ENCODE measurements around the gene DSP.

Gene DSP

DNA sequence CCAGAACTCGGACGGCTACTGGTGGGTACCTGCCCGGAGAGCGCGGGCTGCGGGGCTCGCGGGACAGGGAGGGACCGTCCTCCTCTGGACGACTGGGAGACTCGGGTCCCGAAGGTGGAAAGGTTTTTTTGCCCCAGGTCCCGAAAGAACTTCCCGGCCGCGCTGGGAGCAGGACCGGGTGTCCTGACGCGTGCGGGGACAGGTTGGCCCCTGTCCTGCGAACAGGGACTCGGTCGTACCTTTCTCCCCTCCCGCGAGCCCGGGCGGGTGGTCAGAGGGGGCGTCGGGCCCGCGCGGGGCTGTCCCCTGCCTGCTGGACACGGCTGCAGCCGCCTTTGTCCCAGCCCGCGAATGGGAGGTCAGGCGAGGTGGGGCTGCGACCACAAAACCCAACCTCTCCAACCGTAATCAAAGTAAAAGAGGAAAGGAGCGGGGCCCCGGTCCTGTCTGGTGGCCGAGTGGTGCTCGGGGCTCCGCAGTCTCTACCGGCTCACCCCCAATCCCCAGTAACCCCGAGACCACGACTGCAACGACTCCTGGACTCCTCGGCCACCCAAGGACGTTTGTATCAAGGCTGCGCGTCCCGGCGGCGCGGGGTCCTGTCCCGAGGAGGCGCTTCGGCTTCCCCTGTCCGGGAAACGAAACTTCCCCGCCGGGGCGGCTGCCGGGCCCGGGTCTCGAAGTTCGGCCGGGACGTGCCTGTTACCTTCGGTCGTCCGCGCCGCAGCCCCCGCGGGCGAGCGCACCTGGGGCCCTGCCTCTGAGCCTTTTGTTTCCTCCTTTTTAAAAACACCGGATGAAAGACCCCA lies 798 bp downstream of the DSP start:
- DNase-seq (ENCODE audit: low read depth in 2 of 2) = no peak
- no peak for TF ChIP-seq CTCF (IDR thresholded peaks at IDR 0.05; ENCODE audit: low read depth, low read length)
- H3K4me3 ChIP-seq (replicated peaks in 1 of 2; ENCODE audit: low read depth in 2 of 2, low read length in 2 of 2) = peak overlapping the region; percentile 59 to 67

GRCh38 chr6:7542874-7543624 lies 1.6 kb downstream of the DSP start:
- DNase-seq (ENCODE audit: low read depth in 2 of 2) = peak; percentile 53 to 56
- H3K4me3 ChIP-seq (replicated peaks in 1 of 2; ENCODE audit: low read depth in 2 of 2, low read length in 2 of 2) = peak overlapping the region; percentile 59 to 67

GRCh38 chr6:7543789-7544424 lies 2.4 kb downstream of the DSP start:
- DNase-seq (ENCODE audit: low read depth in 2 of 2) = no peak
- no peak for TF ChIP-seq CTCF (IDR thresholded peaks at IDR 0.05; ENCODE audit: low read depth, low read length)
- H3K4me3 ChIP-seq (replicated peaks in 1 of 2; ENCODE audit: low read depth in 2 of 2, low read length in 2 of 2) = peak overlapping the region in 1 of 2 donors; percentile 1

More at GRCh38 chr6:7542874-7543624, 1.6 kb downstream of the DSP start:
- no peak for TF ChIP-seq CTCF (IDR thresholded peaks at IDR 0.05; ENCODE audit: low read depth, low read length)

GRCh38 chr6:7544597-7544996 lies 3.1 kb downstream of the DSP start:
- no peak for TF ChIP-seq CTCF (IDR thresholded peaks at IDR 0.05; ENCODE audit: low read depth, low read length)
- DNase-seq (ENCODE audit: low read depth in 2 of 2) = no peak
- H3K4me3 ChIP-seq (replicated peaks in 1 of 2; ENCODE audit: low read depth in 2 of 2, low read length in 2 of 2) = no peak overlapping the region

DNA sequence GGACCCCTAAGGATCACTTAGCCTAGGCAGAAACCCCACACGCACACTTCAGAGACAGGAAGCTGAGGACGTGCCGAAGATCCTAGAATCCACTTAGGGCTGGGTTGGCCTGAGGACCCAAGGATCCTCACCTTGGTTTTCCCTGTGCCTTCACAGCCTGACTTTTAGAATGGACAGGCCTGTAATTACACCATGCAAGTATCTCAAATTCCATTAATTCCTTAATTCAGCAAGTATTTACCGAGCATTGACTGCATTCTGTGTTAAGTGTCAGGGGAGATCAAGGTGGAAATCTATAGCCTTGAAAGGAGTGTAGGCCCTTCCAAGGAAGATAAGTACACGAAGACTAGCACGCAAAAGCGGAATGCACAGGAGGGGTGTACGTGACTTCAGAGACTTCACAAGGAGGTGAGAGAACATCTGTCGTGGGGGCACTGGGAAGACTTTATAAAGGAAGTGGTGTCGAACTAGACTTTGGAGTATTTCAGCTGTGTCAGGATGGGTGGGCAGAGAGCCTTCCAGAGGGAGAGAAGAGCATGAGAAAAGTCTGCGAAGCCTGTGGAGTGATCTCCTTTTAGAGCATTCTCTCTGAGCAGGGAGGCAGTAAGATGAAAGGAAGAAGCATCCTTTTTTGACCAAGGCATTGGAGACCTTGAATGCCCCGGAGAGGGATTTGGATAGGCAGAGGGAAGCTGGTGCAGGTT lies 4.0 kb downstream of the DSP start:
- H3K4me3 ChIP-seq (replicated peaks in 1 of 2; ENCODE audit: low read depth in 2 of 2, low read length in 2 of 2) = no peak overlapping the region
- no peak for TF ChIP-seq CTCF (IDR thresholded peaks at IDR 0.05; ENCODE audit: low read depth, low read length)

DNA sequence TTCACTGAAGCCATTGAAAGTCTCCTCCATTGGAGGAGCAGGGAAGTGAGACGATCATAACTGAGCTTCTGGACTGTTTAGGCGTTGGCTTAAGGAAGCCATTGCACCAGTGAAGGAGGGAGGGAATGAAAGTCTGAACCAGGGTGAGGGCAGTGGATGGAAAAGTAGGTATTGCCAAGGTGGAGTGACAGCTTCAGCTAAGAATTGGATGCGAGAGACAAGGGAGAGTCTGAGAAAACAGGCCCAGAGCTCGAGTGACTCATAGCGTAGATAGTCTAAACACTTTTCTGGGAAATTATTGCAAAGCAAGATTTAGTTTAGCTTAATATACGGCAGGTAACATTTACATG lies 4.5 kb downstream of the DSP start:
- H3K4me3 ChIP-seq (replicated peaks in 1 of 2; ENCODE audit: low read depth in 2 of 2, low read length in 2 of 2) = no peak overlapping the region
- no peak for DNase-seq (ENCODE audit: low read depth in 2 of 2)
- TF ChIP-seq CTCF (IDR thresholded peaks at IDR 0.05; ENCODE audit: low read depth, low read length) = no peak

More for the DNA sequence above, 4.0 kb downstream of the DSP start:
- no peak for DNase-seq (ENCODE audit: low read depth in 2 of 2)

Data from cardiac fibroblast (primary cell).